SK-N-SH (cell line): ENCODE measurements around the gene GPC5. TPM values are rescaled to one million over a fixed set of nuclear protein-coding genes. Genes with fewer than 3 reads are reported as not detected.

ENCODE experiments used
- CTCF ChIA-PET: fragments of 300-600, 350-600 bp; formaldehyde crosslinking; extraction: SDS; loops from one replicate; lab custom pipeline; 2021; lab: Yijun Ruan, JAX
- POLR2A ChIA-PET: fragments of 350-600 bp; sonication (Branson Sonifier 250); formaldehyde crosslinking; extraction: SDS; loops from one replicate; lab custom pipeline; 2020; ENCODE audit warnings: antibody characterized with exemption, inconsistent platforms; lab: Yijun Ruan, JAX
- DNase-seq: peaks from one replicate; pipeline ENCODE4 v3.0.0; 2012
- H2AFZ ChIP-seq: fragments of 200-600 bp; sonication (generic); 2 replicates; pipeline ENCODE4 v1.8.1; 2016; ENCODE audit warnings: antibody characterized with exemption, mild to moderate bottlenecking, low read depth
- H3F3A ChIP-seq: fragments of 200-600 bp; sonication (generic); replicated peaks from 2 replicates; pipeline ENCODE3; 2016; ENCODE audit warnings: antibody characterized with exemption, mild to moderate bottlenecking; ENCODE audit not compliant: insufficient read depth
- H3K27ac ChIP-seq, 2 experiments: fragments of 200-500 bp in 1 of 2; fragments of 200-600 bp in 1 of 2; sonication (Bioruptor generic) in 1 of 2; sonication (generic), shearing (Covaris generic) in 1 of 2; 2 replicates each; pipeline versions ENCODE4 v1.5.1 to v1.6.1; 2014 to 2016; ENCODE audit warnings: low read depth in 2 of 2, inconsistent platforms in 1 of 2, low read length in 1 of 2, mild to moderate bottlenecking in 1 of 2, mixed read lengths in 1 of 2
- H3K27me3 ChIP-seq: fragments of 200-600 bp; sonication (generic), shearing (Covaris generic); 2 replicates; pipeline ENCODE4 v1.6.1; 2016; ENCODE audit warnings: mixed run types; ENCODE audit not compliant: insufficient read depth
- H3K36me3 ChIP-seq, 2 experiments: fragments of 200-500 bp in 1 of 2; fragments of 200-600 bp in 1 of 2; sonication (Bioruptor generic) in 1 of 2; sonication (generic) in 1 of 2; replicated peaks in 1 of 2; 2 replicates each; pipeline versions ENCODE3 to v1.5.1; 2014 to 2016; ENCODE audit warnings: low read length in 1 of 2, mild to moderate bottlenecking in 1 of 2; ENCODE audit not compliant: insufficient read depth in 2 of 2, control insufficient read depth in 1 of 2
- H3K4me1 ChIP-seq, 2 experiments: fragments of 200-500 bp in 1 of 2; fragments of 200-600 bp in 1 of 2; sonication (Bioruptor generic) in 1 of 2; sonication (generic), shearing (Covaris generic) in 1 of 2; 2 replicates each; pipeline versions ENCODE4 v1.5.1 to v1.6.1; 2014 to 2016; ENCODE audit warnings: low read depth in 1 of 2, low read length in 1 of 2, mixed run types in 1 of 2; ENCODE audit not compliant: insufficient read depth in 2 of 2, control insufficient read depth in 1 of 2
- H3K4me2 ChIP-seq: fragments of 200-600 bp; sonication (generic), shearing (Covaris generic); 2 replicates; pipeline ENCODE4 v1.6.1; 2017; ENCODE audit warnings: mixed run types
- H3K4me3 ChIP-seq, 2 experiments: fragments of 200-500 bp in 1 of 2; fragments of 200-600 bp in 1 of 2; sonication (Bioruptor generic) in 1 of 2; sonication (generic), shearing (Covaris generic) in 1 of 2; 2 replicates each; pipeline versions ENCODE4 v1.5.1 to v1.8.1; 2014 to 2016; ENCODE audit warnings: low read depth in 2 of 2, inconsistent platforms in 1 of 2, low read length in 1 of 2, mild to moderate bottlenecking in 1 of 2, mixed read lengths in 1 of 2, moderate library complexity in 1 of 2
- H3K79me2 ChIP-seq: fragments of 200-600 bp; sonication (generic); 2 replicates; pipeline ENCODE4 v1.8.1; 2017; ENCODE audit warnings: mild to moderate bottlenecking; ENCODE audit not compliant: insufficient read depth
- H3K9ac ChIP-seq: fragments of 200-600 bp; sonication (generic); 2 replicates; pipeline ENCODE4 v1.6.1; 2017; ENCODE audit warnings: mixed run types
- H3K9me2 ChIP-seq: fragments of 200-600 bp; sonication (generic); 2 replicates; pipeline ENCODE4 v1.6.1; 2017; ENCODE audit warnings: mixed run types
- H3K9me3 ChIP-seq: fragments of 200-600 bp; sonication (generic); 2 replicates; pipeline ENCODE4 v1.6.1; 2017; ENCODE audit warnings: mixed run types, mild to moderate bottlenecking, moderate library complexity
- H4K20me1 ChIP-seq: fragments of 200-600 bp; sonication (generic); 2 replicates; pipeline ENCODE4 v1.6.1; 2017; ENCODE audit warnings: mild to moderate bottlenecking, mixed run types; ENCODE audit not compliant: insufficient read depth
- CHD2 ChIP-seq: fragments of 150-350 bp; IDR thresholded peaks from 2 replicates; pipeline ENCODE4 v1.6.1; 2018; ENCODE audit warnings: low read length; ENCODE audit not compliant: partially characterized antibody
- EP300 ChIP-seq, 2 experiments: IDR thresholded peaks; 2 replicates each; pipeline versions ENCODE4 v1.4.0 to v1.6.1; 2012; ENCODE audit warnings: borderline replicate concordance in 1 of 2, low read depth in 1 of 2, low read length in 1 of 2
- FOSL2 ChIP-seq: IDR thresholded peaks from 2 replicates; pipeline ENCODE4 v1.4.0; 2012; ENCODE audit warnings: low read depth, mild to moderate bottlenecking, moderate library complexity, borderline replicate concordance
- MEF2A ChIP-seq: IDR thresholded peaks from 2 replicates; pipeline ENCODE4 v1.4.0; 2012; ENCODE audit warnings: low read depth, borderline replicate concordance
- RCOR1 ChIP-seq: fragments of 150-350 bp; IDR thresholded peaks from 2 replicates; pipeline ENCODE4 v1.6.1; 2017; ENCODE audit warnings: antibody characterized with exemption, low read length
- TAF1 ChIP-seq: IDR thresholded peaks from 2 replicates; pipeline ENCODE4 v1.6.1; 2012; ENCODE audit warnings: low read depth, mild to moderate bottlenecking, low read length, moderate library complexity, borderline replicate concordance
- polyA plus RNA-seq, 3 experiments: library from polyadenylated mRNA; depleted of rRNA; stranded (reverse); fragments of >200 nt; gene quantifications; 2 replicates each; pipeline ENCODE4 v1.2.3, GENCODE V29; 2012
- TF ChIP-seq, protein P1 (sequence below): fragments of 200-600 bp; sonication (generic); IDR thresholded peaks from 2 replicates; pipeline ENCODE4 v1.6.1; 2017; ENCODE audit warnings: antibody characterized with exemption, mild to moderate bottlenecking, moderate library complexity
- TF ChIP-seq, protein P2 (sequence below): IDR thresholded peaks from 2 replicates; pipeline ENCODE4 v1.6.1; 2012; ENCODE audit warnings: mild to moderate bottlenecking, low read depth, low read length, moderate library complexity
- TF ChIP-seq, protein P3 (sequence below): IDR thresholded peaks from 2 replicates; pipeline ENCODE4; 2012
- TF ChIP-seq, protein P4 (sequence below): IDR thresholded peaks from 2 replicates; pipeline ENCODE4 v1.4.0; 2012; ENCODE audit warnings: low read depth, borderline replicate concordance
- TF ChIP-seq, protein P5 (sequence below): IDR thresholded peaks from 2 replicates; pipeline ENCODE4 v1.4.0; 2012; ENCODE audit warnings: low read depth

The GPC5 gene
- polyA plus RNA-seq, 1 of the 3 experiments (the other 2 are of a cell fraction), result 0.03 TPM

DNA sequence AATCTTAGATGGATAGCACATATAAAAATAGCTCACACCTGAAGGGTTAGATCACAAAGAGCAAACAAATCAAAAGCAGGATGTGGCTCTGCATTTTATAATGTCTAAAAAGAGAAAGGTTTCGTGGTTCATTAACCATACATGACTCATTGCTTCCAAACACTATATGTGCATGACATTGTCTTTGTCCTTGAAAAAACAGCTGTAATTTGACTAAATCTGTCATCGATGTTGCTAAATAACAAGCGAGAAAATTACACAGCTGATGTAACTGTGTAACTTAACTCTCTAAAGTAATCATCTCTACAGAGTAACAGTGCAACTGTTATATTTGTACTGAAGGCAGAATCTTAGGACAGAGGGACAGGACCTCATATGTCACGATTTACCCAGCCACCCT, 1445.1 kb downstream of the GPC5 start (continued):
- TF ChIP-seq, protein P1, sequence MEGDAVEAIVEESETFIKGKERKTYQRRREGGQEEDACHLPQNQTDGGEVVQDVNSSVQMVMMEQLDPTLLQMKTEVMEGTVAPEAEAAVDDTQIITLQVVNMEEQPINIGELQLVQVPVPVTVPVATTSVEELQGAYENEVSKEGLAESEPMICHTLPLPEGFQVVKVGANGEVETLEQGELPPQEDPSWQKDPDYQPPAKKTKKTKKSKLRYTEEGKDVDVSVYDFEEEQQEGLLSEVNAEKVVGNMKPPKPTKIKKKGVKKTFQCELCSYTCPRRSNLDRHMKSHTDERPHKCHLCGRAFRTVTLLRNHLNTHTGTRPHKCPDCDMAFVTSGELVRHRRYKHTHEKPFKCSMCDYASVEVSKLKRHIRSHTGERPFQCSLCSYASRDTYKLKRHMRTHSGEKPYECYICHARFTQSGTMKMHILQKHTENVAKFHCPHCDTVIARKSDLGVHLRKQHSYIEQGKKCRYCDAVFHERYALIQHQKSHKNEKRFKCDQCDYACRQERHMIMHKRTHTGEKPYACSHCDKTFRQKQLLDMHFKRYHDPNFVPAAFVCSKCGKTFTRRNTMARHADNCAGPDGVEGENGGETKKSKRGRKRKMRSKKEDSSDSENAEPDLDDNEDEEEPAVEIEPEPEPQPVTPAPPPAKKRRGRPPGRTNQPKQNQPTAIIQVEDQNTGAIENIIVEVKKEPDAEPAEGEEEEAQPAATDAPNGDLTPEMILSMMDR, result no peak
- TF ChIP-seq CHD2, result no peak
- TF ChIP-seq, protein P2, sequence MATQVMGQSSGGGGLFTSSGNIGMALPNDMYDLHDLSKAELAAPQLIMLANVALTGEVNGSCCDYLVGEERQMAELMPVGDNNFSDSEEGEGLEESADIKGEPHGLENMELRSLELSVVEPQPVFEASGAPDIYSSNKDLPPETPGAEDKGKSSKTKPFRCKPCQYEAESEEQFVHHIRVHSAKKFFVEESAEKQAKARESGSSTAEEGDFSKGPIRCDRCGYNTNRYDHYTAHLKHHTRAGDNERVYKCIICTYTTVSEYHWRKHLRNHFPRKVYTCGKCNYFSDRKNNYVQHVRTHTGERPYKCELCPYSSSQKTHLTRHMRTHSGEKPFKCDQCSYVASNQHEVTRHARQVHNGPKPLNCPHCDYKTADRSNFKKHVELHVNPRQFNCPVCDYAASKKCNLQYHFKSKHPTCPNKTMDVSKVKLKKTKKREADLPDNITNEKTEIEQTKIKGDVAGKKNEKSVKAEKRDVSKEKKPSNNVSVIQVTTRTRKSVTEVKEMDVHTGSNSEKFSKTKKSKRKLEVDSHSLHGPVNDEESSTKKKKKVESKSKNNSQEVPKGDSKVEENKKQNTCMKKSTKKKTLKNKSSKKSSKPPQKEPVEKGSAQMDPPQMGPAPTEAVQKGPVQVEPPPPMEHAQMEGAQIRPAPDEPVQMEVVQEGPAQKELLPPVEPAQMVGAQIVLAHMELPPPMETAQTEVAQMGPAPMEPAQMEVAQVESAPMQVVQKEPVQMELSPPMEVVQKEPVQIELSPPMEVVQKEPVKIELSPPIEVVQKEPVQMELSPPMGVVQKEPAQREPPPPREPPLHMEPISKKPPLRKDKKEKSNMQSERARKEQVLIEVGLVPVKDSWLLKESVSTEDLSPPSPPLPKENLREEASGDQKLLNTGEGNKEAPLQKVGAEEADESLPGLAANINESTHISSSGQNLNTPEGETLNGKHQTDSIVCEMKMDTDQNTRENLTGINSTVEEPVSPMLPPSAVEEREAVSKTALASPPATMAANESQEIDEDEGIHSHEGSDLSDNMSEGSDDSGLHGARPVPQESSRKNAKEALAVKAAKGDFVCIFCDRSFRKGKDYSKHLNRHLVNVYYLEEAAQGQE, result no peak
- 0 out of 2 replicates have a peak, but pooled peaks have one; percentile 45 for TF ChIP-seq MEF2A
- TF ChIP-seq, protein P3, sequence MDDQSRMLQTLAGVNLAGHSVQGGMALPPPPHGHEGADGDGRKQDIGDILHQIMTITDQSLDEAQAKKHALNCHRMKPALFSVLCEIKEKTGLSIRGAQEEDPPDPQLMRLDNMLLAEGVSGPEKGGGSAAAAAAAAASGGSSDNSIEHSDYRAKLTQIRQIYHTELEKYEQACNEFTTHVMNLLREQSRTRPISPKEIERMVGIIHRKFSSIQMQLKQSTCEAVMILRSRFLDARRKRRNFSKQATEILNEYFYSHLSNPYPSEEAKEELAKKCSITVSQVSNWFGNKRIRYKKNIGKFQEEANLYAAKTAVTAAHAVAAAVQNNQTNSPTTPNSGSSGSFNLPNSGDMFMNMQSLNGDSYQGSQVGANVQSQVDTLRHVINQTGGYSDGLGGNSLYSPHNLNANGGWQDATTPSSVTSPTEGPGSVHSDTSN, result 0 out of 2 replicates have a peak, but pooled peaks have one; percentile 42
- TF ChIP-seq, protein P4, sequence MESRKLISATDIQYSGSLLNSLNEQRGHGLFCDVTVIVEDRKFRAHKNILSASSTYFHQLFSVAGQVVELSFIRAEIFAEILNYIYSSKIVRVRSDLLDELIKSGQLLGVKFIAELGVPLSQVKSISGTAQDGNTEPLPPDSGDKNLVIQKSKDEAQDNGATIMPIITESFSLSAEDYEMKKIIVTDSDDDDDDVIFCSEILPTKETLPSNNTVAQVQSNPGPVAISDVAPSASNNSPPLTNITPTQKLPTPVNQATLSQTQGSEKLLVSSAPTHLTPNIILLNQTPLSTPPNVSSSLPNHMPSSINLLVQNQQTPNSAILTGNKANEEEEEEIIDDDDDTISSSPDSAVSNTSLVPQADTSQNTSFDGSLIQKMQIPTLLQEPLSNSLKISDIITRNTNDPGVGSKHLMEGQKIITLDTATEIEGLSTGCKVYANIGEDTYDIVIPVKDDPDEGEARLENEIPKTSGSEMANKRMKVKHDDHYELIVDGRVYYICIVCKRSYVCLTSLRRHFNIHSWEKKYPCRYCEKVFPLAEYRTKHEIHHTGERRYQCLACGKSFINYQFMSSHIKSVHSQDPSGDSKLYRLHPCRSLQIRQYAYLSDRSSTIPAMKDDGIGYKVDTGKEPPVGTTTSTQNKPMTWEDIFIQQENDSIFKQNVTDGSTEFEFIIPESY, result no peak

DNA sequence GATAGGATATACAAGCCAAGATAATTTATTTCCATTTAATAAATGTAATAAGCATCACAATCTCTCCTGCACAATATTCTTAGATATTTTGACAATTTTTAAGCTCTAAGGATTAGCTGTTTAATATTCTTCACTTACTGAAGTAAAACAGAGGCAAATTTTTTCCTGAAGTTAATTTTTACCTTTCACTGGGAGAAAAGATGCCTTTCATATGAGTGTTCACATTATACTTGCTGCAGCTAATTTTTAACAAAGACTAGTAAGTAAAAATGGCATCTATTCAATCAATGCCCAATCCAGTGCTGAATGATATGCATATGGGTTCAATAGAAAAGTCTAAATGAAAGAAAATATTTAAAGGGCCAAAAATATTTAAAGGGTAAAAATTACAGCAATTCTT, 1451.0 kb downstream of the GPC5 start:
- Histone ChIP-seq H4K20me1 (no peaks in the 10 kb centered on the region), H3F3A (no peaks in the 10 kb centered on the region), H3K9ac (no peak overlapping the region), H3K9me3 (no peaks in the 10 kb centered on the region), H3K36me3 (no peaks in the 10 kb centered on the region), H3K9me2 (no peaks in the 10 kb centered on the region), H3K27me3 (no peaks in the 10 kb centered on the region), H3K4me2 (no peak overlapping the region), H3K79me2 (no peaks in the 10 kb centered on the region), H3K4me3 (no peak overlapping the region), H3K27ac (no peak overlapping the region), H3K4me1 (no peaks in the 10 kb centered on the region), H2AFZ (no peak overlapping the region)
- CTCF ChIA-PET, result no interaction called here
- no peak for TF ChIP-seq FOSL2
- TF ChIP-seq, protein P5, sequence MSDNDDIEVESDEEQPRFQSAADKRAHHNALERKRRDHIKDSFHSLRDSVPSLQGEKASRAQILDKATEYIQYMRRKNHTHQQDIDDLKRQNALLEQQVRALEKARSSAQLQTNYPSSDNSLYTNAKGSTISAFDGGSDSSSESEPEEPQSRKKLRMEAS, result no peak
- TF ChIP-seq EP300 (IDR thresholded peaks at IDR 0.05; ENCODE audit: borderline replicate concordance in 1 of 2, low read depth in 1 of 2, low read length in 1 of 2), result no peak
- no peak for TF ChIP-seq RCOR1
- TF ChIP-seq TAF1, result no peak
- no peak for DNase-seq
- POLR2A ChIA-PET, result no interaction called here
